GM23338 (cell line): Measurements from ENCODE around the gene MBD5. TPM values are rescaled to one million over a fixed set of nuclear protein-coding genes. Genes with fewer than 3 reads are reported as not detected.

Experiments
- ATAC-seq: fragments of 200-7000 bp; cut with Tn5 transposase; 3 replicates; pipeline ENCODE4 v1.9.1; 2020
- DNase-seq: peaks from one replicate; pipeline ENCODE4 v3.0.0-alpha.2; 2015; ENCODE audit warnings: low spot score
- H2AFZ ChIP-seq: fragments of 200-600 bp; sonication (generic); 2 replicates; pipeline ENCODE4 v1.8.0; 2016; ENCODE audit warnings: antibody characterized with exemption, mild to moderate bottlenecking, moderate library complexity
- H3F3A ChIP-seq: fragments of 200-600 bp; sonication (generic); replicated peaks from 2 replicates; pipeline ENCODE4 v1.8.0; 2017; ENCODE audit warnings: antibody characterized with exemption, mixed run types, low read depth
- H3K27ac ChIP-seq: fragments of 200-600 bp; sonication (generic); 2 replicates; pipeline ENCODE4 v1.6.1; 2016; ENCODE audit warnings: low read depth
- H3K27me3 ChIP-seq: fragments of 200-600 bp; sonication (generic); 2 replicates; pipeline ENCODE4 v1.8.0; 2016; ENCODE audit warnings: mild to moderate bottlenecking, mixed run types, moderate library complexity; ENCODE audit not compliant: insufficient read depth
- H3K36me3 ChIP-seq: fragments of 200-600 bp; sonication (generic); 2 replicates; pipeline ENCODE4 v1.8.0; 2016; ENCODE audit warnings: mild to moderate bottlenecking; ENCODE audit not compliant: insufficient read depth
- H3K4me1 ChIP-seq: fragments of 200-600 bp; sonication (generic); 2 replicates; pipeline ENCODE4 v1.8.0; 2016; ENCODE audit warnings: mild to moderate bottlenecking, moderate library complexity; ENCODE audit not compliant: insufficient read depth
- H3K4me2 ChIP-seq: fragments of 200-600 bp; sonication (generic); 2 replicates; pipeline ENCODE4 v1.7.1; 2017; ENCODE audit warnings: mixed run types
- H3K4me3 ChIP-seq: fragments of 200-600 bp; sonication (generic); 2 replicates; pipeline ENCODE4 v1.6.1; 2016; ENCODE audit warnings: mixed run types
- H3K79me2 ChIP-seq: fragments of 200-600 bp; sonication (generic); replicated peaks from 2 replicates; pipeline ENCODE4 v1.8.0; 2017; ENCODE audit warnings: mild to moderate bottlenecking; ENCODE audit not compliant: insufficient read depth
- H3K9me2 ChIP-seq: fragments of 200-600 bp; sonication (generic); 2 replicates; pipeline ENCODE4 v1.8.0; 2017; ENCODE audit not compliant: insufficient read depth
- H4K20me1 ChIP-seq: fragments of 200-600 bp; sonication (generic); replicated peaks from 2 replicates; pipeline ENCODE4 v1.8.0; 2017; ENCODE audit warnings: mild to moderate bottlenecking; ENCODE audit not compliant: insufficient read depth
- H3K27ac Mint-ChIP-seq: 2 replicates; pipeline ENCODE4 v1.8.0; 2020; ENCODE audit warnings: inconsistent platforms, mild to moderate bottlenecking, moderate library complexity, mixed read lengths
- H3K27me3 Mint-ChIP-seq: 3 replicates; pipeline ENCODE4 v1.8.0; 2022; ENCODE audit warnings: low read depth, mild to moderate bottlenecking, moderate library complexity, mixed read lengths, inconsistent platforms; ENCODE audit not compliant: insufficient read depth, poor library complexity
- H3K36me3 Mint-ChIP-seq: 3 replicates; pipeline ENCODE4 v1.8.0; 2021; ENCODE audit warnings: low read depth, mild to moderate bottlenecking, inconsistent platforms, moderate library complexity, mixed read lengths
- H3K4me1 Mint-ChIP-seq: 3 replicates; pipeline ENCODE4 v1.8.0; 2020; ENCODE audit warnings: mild to moderate bottlenecking, inconsistent platforms, mixed read lengths
- H3K4me3 Mint-ChIP-seq: 3 replicates; pipeline ENCODE4 v1.8.0; 2021; ENCODE audit warnings: moderate library complexity, mild to moderate bottlenecking, inconsistent platforms, mixed read lengths
- H3K9me3 Mint-ChIP-seq: 3 replicates; pipeline ENCODE4 v1.8.0; 2020; ENCODE audit warnings: moderate library complexity, mild to moderate bottlenecking, inconsistent platforms, mixed read lengths
- CREB1 ChIP-seq: fragments of 250-450 bp; sonication (Bioruptor Pico); IDR thresholded peaks from 2 replicates; pipeline ENCODE4 v1.5.0; 2020; ENCODE audit warnings: low read depth, mild to moderate bottlenecking, moderate library complexity
- CTCF ChIP-seq, 2 experiments: fragments of 200-600 bp in 1 of 2; sonication (generic) in 1 of 2; conservative IDR thresholded peaks; 2 replicates each; pipeline versions ENCODE4 v1.5.1 to v1.6.1; 2016 to 2017; ENCODE audit warnings: antibody characterized with exemption in 2 of 2, low read depth in 2 of 2, mild to moderate bottlenecking in 2 of 2, moderate library complexity in 1 of 2
- ETS1 ChIP-seq: IDR thresholded peaks from 2 replicates; pipeline ENCODE4 v1.6.1; 2016; ENCODE audit warnings: antibody characterized with exemption
- EZH2 ChIP-seq: fragments of 200-600 bp; sonication (generic); IDR thresholded peaks from one replicate; pipeline ENCODE4 v1.8.0; 2017; ENCODE audit warnings: antibody characterized with exemption, mild to moderate bottlenecking, low read depth; ENCODE audit not compliant: unreplicated experiment
- EZH2phosphoT487 ChIP-seq: fragments of 200-600 bp; sonication (generic); IDR thresholded peaks from one replicate; pipeline ENCODE4 v1.8.1; 2018; ENCODE audit warnings: antibody characterized with exemption; ENCODE audit not compliant: unreplicated experiment
- JUNB ChIP-seq: IDR thresholded peaks from one replicate; pipeline ENCODE4 v1.6.1; 2016; ENCODE audit warnings: antibody characterized with exemption; ENCODE audit not compliant: unreplicated experiment
- NANOG ChIP-seq: IDR thresholded peaks from 2 replicates; pipeline ENCODE4 v1.6.1; 2016; ENCODE audit warnings: antibody characterized with exemption, borderline replicate concordance
- POLR2AphosphoS5 ChIP-seq: IDR thresholded peaks from 2 replicates; pipeline ENCODE4 v1.6.1; 2016; ENCODE audit warnings: antibody characterized with exemption, low read depth
- REST ChIP-seq: IDR thresholded peaks from one replicate; pipeline ENCODE4 v1.6.1; 2018; ENCODE audit warnings: antibody characterized with exemption; ENCODE audit not compliant: unreplicated experiment
- STAT1 ChIP-seq: IDR thresholded peaks from one replicate; pipeline ENCODE4 v1.6.1; 2016; ENCODE audit warnings: antibody characterized with exemption; ENCODE audit not compliant: unreplicated experiment
- ZNF114 ChIP-seq: fragments of 250-450 bp; sonication (Bioruptor Pico); IDR thresholded peaks from 2 replicates; pipeline ENCODE4 v1.5.0; 2020; ENCODE audit warnings: mild to moderate bottlenecking, moderate library complexity
- ZNF331 ChIP-seq: fragments of 250-450 bp; sonication (Bioruptor Pico); IDR thresholded peaks from 2 replicates; pipeline ENCODE4 v1.5.0; 2020; ENCODE audit warnings: low read depth, mild to moderate bottlenecking, moderate library complexity
- polyA plus RNA-seq: library from polyadenylated mRNA; unstranded; fragments of >200 nt; fragmentation: Nextera tagmentation; extraction: Ambion mirVana; gene quantifications from 2 replicates; pipeline ENCODE4 v1.2.1, GENCODE V29; 2016
- total RNA-seq: library from RNA; depleted of rRNA; stranded (reverse); fragments of >200 nt; shearing (Covaris generic); gene quantifications from 2 replicates; pipeline ENCODE4 v1.2.3, GENCODE V29; 2014

Gene MBD5
- total and polyA plus RNA-seq, 2 experiments from 2014 or later, result 16.2 to 23.1 TPM

GRCh38 chr2:148108385-148108784, 87.5 kb downstream of the MBD5 start:
- no peak overlapping the region for H3K4me3 ChIP-seq
- H3K27me3 ChIP-seq, result no peaks in the 10 kb centered on the region
- H3K79me2 ChIP-seq, result no peaks in the 10 kb centered on the region
- no peak for ATAC-seq
- no peak overlapping the region for H3K4me2 ChIP-seq
- H3K27ac Mint-ChIP-seq, result no peak overlapping the region
- H3K27me3 Mint-ChIP-seq, result peaks cover 2% of the 10 kb centered on the region
- no peaks in the 10 kb centered on the region for H3K9me2 ChIP-seq
- no peak overlapping the region for H3K4me3 Mint-ChIP-seq
- H3F3A ChIP-seq, result no peaks in the 10 kb centered on the region
- H3K36me3 ChIP-seq, result no peaks in the 10 kb centered on the region
- no peak for TF ChIP-seq NANOG
- no peak for TF ChIP-seq EZH2
- no peak for TF ChIP-seq CREB1 (CRISPR knock-in tag)
- TF ChIP-seq STAT1, result no peak
- H3K4me1 ChIP-seq, result peaks cover 12% of the 10 kb centered on the region; the same call in 1 of the 2 replicates
- no peaks in the 10 kb centered on the region for H4K20me1 ChIP-seq
- H3K36me3 Mint-ChIP-seq, result no peaks in the 10 kb centered on the region
- no peak overlapping the region for H2AFZ ChIP-seq
- no peaks in the 10 kb centered on the region for H3K9me3 Mint-ChIP-seq
- DNase-seq, result no peak
- H3K4me1 Mint-ChIP-seq, result peaks cover 9% of the 10 kb centered on the region; the same call in 2 of the 3 replicates
- H3K27ac ChIP-seq, result no peak overlapping the region

- Histone ChIP-seq H3K36me3 (no peaks in the 10 kb centered on the region), H3K79me2 (no peaks in the 10 kb centered on the region), H3K4me2 (no peak overlapping the region), H3K27ac (no peak overlapping the region), H3F3A (no peaks in the 10 kb centered on the region), H3K4me3 (no peak overlapping the region), H3K27me3 (no peaks in the 10 kb centered on the region), H3K4me1 (0 out of 2 replicates have a peak, but pooled peaks cover 5% of the 10 kb centered on the region), H4K20me1 (no peaks in the 10 kb centered on the region), H2AFZ (no peak overlapping the region), H3K9me2 (no peaks in the 10 kb centered on the region)
- Mint-ChIP-seq H3K36me3 (no peaks in the 10 kb centered on the region), H3K4me1 (0 out of 3 replicates have a peak, but pooled peaks cover 2% of the 10 kb centered on the region), H3K27me3 (peaks cover 2% of the 10 kb centered on the region), H3K27ac (no peak overlapping the region), H3K4me3 (no peak overlapping the region), H3K9me3 (no peaks in the 10 kb centered on the region)
- DNase-seq, result no peak
- no peak for ATAC-seq
- TF ChIP-seq EZH2 (no peak), REST (no peak), POLR2AphosphoS5 (no peak), EZH2phosphoT487 (no peak), ZNF114 (CRISPR knock-in tag) (no peak), JUNB (no peak), ETS1 (no peak), CTCF (conservative IDR thresholded peaks at IDR 0.05; ENCODE audit: low read depth in 2 of 2) (no peak), ZNF331 (CRISPR knock-in tag) (no peak)
Measured at GRCh38 chr2:148110184-148110583, 89.3 kb downstream of the MBD5 start.
